PFSK-1 (cell line): ENCODE results near the gene NF2.

Experiments used
- FOXP2 ChIP-seq: optimal IDR thresholded peaks from 2 replicates; pipeline ENCODE3; 2011; ENCODE audit warnings: borderline replicate concordance, control low read depth, inconsistent platforms; ENCODE audit not compliant: insufficient read depth; ENCODE audit errors: extremely low read length, extremely low read depth
- POLR2AphosphoS5 ChIP-seq: IDR thresholded peaks from 2 replicates; pipeline ENCODE4 v1.6.1; 2012; ENCODE audit warnings: low read depth, mild to moderate bottlenecking, control low read depth, low read length, moderate library complexity
- TAF1 ChIP-seq: IDR thresholded peaks from 2 replicates; pipeline ENCODE4 v1.6.1; 2012; ENCODE audit warnings: low read length, control low read depth, borderline replicate concordance; ENCODE audit not compliant: insufficient read depth
- TF ChIP-seq, protein P1 (sequence below), 2 experiments: IDR thresholded peaks; 2 replicates each; pipeline versions ENCODE4 v1.6.1 to v1.8.0; 2011 to 2012; ENCODE audit warnings: low read depth in 2 of 2, low read length in 2 of 2, control low read depth in 1 of 2, inconsistent platforms in 1 of 2, mild to moderate bottlenecking in 1 of 2, moderate library complexity in 1 of 2; ENCODE audit not compliant: insufficient read depth in 1 of 2

DNA sequence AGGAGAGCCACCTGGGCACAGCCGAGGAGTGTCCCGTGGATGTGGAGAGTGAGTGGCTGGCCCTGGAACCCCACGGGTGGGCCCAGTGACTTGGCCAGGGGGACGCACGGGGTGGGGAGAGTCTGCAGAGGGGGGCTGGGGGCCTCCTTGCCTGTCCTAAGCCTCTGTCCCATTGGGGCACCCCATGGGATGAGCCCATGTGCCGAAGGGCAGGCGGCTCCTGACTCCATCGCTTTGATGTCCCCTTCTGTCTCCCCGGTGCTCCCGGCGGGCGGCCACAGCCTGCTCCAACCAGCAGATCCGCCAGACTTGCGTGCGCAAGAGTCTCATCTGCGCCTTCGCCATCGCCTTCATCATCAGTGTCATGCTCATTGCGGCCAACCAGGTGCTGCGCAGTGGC, 125.7 kb downstream of the NF2 start:
- TF ChIP-seq POLR2AphosphoS5 (no peak), TAF1 (no peak), FOXP2 (no peak)
- TF ChIP-seq, protein P1, sequence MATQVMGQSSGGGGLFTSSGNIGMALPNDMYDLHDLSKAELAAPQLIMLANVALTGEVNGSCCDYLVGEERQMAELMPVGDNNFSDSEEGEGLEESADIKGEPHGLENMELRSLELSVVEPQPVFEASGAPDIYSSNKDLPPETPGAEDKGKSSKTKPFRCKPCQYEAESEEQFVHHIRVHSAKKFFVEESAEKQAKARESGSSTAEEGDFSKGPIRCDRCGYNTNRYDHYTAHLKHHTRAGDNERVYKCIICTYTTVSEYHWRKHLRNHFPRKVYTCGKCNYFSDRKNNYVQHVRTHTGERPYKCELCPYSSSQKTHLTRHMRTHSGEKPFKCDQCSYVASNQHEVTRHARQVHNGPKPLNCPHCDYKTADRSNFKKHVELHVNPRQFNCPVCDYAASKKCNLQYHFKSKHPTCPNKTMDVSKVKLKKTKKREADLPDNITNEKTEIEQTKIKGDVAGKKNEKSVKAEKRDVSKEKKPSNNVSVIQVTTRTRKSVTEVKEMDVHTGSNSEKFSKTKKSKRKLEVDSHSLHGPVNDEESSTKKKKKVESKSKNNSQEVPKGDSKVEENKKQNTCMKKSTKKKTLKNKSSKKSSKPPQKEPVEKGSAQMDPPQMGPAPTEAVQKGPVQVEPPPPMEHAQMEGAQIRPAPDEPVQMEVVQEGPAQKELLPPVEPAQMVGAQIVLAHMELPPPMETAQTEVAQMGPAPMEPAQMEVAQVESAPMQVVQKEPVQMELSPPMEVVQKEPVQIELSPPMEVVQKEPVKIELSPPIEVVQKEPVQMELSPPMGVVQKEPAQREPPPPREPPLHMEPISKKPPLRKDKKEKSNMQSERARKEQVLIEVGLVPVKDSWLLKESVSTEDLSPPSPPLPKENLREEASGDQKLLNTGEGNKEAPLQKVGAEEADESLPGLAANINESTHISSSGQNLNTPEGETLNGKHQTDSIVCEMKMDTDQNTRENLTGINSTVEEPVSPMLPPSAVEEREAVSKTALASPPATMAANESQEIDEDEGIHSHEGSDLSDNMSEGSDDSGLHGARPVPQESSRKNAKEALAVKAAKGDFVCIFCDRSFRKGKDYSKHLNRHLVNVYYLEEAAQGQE (IDR thresholded peaks at IDR 0.05; ENCODE audit: insufficient read depth in 1 of 2, low read depth in 2 of 2, low read length in 2 of 2): no peak
